HL-60/S4 (cell line): ENCODE data around the gene VPS4A.

Experiments used
- in situ Hi-C: fragments of 300-500 bp; cut with MboI; formaldehyde crosslinking; loops from 2 replicates; pipeline ENCODE4 v1.14.3; 2022; ENCODE audit warnings: low sequenced_read_pairs

The VPS4A gene

DNA sequence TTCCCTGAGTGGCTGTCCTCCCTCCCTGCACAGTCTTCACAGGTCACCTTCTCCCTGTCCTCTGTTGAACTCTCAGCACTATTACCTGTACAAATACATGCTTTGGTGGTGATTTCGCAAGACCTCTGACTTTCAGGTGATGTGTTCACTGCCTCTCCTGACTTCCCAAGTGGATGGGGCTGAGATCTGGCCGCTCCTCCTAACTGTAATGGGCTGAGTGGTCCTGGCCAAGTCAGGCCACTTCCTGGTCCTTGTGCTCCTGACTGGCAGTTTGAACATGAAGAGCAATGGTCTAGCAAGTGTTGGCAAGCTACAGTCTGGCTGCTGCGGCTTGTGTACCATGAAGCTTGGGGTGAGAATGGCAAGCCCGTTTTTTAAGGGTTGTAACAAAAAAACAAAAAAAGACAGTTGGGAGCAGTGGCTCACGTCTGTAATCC lies 52.1 kb downstream of the VPS4A start:
- in situ Hi-C loops = no loop called here

DNA sequence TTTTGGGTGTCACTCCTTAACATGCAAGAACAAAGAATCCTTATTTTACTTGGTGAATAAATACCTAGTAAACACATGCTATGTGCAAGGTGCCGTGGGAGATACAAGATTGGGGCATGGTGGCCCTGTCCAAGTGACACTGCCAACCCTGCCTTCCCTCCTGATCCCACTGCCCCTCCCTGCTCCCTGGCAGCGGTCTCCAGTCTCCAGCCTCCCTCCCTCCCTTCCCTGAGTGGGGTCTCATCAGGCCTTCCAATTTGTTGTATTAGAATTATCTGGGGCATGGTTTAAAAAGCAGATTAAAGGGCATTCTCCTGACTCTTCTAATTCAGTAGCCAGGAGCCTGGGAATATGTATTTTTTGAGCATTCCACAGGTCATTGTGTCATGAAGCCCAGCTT lies 52.9 kb downstream of the VPS4A start:
- in situ Hi-C loops = no loop called here

DNA sequence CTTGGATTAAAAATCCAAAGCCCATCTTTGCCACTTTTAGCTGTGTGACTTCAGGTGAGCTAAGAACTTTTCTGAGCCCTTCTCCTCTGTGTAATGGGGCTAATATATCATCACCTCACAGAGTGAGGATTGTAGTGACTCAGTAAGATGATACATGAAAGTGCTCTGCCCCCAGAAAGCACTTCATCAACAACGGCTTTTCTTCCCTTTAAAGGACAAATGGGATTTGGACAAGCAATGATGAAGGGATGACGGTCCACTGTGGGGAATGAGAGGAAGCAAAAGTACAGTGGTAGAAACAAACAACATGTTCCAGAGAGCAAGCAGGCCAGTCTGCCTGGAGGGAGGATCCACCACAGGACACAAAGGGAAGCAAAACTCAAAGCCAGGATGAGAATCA lies 54.8 kb downstream of the VPS4A start:
- in situ Hi-C loops = no loop called here

DNA sequence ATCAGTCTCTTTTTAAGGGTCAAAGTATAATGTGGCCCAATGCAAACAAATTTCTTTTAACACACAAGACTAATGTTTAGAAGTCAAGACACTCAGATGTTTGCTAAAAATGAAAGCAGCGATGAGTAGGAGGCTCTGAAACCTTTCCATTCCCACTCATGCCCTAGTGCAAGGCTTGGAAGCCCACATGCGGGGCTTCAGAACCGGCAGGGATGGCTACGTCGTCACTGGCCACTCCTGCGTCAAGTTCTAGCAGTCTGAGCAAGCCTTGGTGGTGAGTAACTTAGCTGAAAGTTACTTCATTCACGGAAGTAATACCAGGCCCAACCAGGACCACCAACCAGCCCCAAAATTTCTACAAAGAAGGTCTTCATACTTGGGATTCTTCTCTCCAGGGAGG lies 55.3 kb downstream of the VPS4A start:
- in situ Hi-C loops = no loop called here

DNA sequence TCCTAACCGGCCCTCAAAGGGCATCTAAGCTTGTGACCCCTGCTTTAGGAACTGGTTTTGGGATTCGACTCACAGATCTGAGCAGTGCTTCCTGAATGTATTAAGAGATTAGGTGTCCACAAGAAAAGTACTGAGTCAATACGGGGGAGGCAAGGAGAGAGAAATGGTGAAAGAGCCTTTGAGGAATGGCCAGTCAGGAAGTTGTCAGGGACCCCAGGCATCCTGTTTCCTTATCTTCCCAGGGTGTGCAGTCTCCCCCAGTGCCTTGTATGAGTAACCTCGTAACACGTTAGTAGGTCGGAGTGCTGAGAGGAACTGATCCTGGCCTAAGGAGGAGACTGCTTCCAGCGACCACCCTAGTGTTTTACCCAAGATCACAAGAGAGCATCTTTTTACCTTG lies 56.8 kb downstream of the VPS4A start:
- in situ Hi-C loops = no loop called here

DNA sequence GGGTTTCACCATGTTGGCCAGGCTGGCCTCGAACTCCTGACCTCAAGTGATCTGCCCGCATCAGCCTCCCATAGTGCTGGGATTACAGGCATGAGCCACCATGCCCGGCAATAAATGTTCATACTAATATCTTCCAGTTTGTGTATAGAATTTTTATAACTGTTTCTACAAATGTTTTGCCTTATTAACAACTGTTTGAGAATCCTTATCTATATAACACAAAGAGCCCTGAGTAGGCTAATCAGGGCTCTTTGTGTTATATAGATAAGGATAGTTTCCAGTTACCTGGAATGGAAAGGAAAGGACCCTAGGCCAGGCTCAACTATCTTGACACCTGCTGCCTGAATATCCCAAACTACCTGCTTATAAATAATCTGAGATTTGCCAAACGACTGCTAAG lies 57.7 kb downstream of the VPS4A start:
- in situ Hi-C loops = no loop called here

DNA sequence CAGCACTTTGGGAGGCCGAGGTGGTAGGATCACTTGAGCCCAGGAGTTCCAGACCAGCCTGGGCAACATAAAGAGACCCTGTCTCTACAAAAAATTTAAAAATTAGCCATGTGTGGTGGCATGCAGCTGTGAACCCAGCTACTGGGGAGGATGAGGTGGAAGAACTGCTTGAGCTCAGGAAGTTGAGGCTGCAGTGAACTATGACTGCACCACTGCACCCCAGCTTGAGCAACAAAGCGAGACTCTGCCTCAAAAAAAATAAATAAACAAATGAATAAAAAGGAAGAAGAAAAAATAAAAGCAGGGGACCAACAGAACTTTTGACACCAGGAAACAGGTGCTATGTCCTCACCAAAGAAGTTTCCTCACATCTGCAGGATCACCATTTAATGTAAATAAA lies 60.4 kb downstream of the VPS4A start:
- in situ Hi-C loops = no loop called here

DNA sequence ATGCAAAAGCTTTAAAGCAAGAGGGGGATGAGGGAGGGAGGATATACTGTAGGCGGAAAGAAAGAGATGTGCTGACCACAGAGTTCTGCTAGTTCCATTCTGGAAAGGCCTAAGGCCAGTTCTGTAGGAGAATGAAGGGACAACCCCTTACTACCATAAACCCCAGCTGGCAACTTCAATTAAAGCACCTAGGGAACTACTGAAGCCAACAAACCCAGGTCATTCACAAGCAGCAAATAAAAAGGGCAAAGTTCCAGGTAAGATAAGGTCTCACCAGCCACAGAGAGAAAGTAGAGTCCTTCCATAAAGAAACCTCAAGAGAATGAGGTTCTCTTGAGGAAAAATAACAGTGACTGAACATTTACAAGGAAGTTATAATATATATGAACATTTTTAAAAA lies 61.9 kb downstream of the VPS4A start:
- in situ Hi-C loops = no loop called here
